Measurements from ENCODE around the gene RRAGA.
"Not testable (repeated sequence)": the region's sequence is repeated elsewhere in the genome, so short reads cannot be mapped to it uniquely, and the experiment has no call there.

RRAGA gene

DNA sequence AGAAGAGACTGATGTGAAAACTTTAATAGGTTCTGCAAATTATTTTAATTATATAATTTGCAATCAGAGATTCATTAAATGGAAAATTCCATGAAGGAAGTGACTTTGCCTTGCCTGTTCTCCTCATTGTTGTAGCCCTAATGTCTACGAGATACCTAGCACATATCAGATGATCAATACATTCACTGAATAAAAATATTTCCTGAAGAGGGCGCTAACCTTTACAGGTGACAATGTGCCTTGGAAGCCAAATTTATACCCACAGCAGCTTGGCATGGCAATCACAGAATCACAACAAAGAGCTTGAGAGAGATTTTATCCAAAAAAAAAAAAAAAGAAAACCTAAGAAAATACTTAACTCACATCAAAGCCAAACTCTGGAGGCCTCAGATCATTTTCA lies 36.1 kb downstream of the RRAGA start:
- DNase-seq (ENCODE audit: low spot score) = peak; percentile 66

DNA sequence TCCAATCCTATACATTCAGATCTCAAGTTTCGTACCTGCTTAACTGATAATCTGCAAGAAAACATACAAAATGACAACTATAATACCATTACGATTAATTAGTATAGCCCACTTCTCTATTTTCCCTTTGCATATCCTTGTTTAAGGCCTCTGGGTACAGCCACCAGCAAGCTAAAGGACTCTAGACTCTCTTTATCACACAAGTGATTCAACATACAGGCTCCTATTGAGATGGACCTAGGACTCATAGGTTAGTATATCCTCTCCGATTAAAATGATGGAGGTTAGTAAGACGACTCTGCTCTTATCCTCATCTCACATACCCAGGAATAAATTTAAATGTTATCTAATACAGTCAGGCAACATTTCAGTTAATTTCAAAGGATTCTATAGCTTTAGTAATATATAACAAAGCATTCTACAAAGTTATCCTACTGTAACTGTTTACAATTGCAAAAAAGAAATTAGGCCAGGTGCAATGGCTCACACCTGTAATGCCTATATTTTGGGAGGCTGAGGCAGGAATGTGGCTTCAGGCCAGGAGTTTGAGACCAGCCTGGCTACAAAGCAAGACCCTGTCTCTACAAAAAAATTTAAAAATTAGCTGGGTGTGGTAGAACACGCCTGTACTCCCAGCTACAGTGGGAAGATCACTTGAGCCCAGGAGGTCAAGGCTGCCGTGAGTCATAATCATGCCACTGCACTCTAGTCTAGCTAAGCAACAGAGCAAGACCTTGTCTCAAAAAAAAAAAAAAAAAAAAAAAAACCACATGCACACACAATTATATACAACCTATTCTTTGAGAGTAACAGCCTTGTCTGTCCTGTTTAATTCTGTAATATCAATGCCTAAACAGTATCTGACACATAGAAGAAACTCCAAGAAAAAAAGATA lies 38.1 kb downstream of the RRAGA start:
- peak; percentile 71 for DNase-seq (ENCODE audit: low spot score)

DNA sequence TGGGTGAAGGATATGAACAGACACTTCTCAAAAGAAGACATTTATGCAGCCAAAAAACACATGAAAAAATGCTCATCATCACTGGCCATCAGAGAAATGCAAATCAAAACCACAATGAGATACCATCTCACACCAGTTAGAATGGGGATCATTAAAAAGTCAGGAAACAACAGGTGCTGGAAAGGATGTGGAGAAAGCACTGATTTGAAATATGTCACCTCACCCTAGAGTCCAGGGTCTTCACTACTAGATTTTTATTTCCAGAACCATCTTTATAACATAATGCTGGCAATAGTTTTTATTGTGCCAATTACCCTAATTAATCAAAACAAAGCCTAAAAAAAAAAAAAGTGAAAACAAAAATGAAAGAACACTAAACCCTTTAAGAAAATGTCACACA lies 48.2 kb downstream of the RRAGA start:
- not testable (repeated sequence) for DNase-seq (ENCODE audit: low spot score)

Measured in hematopoietic multipotent progenitor cell treated with erythropoietin and hydrocortisone succinate and interleukin-3 and kit ligand, for 15 days (in vitro differentiated cells).